ENCODE data around the gene LIMS2.

- no peak for TF ChIP-seq CTCF (IDR thresholded peaks at IDR 0.05 in 8 of 11, conservative IDR thresholded peaks at IDR 0.05 in 3 of 11)
- TF ChIP-seq POLR2A (IDR thresholded peaks at IDR 0.05): no peak
Measured at GRCh38 chr2:127608061-127609030, 67.0 kb downstream of the LIMS2 start.

All from spleen (tissue), 7 donors.